ENCODE measurements around the gene BBS9. TPM values are rescaled to one million over a fixed set of nuclear protein-coding genes. Genes with fewer than 3 reads are reported as not detected.

BBS9 gene
- total RNA-seq, 1 experiment from 2014 or later = 9.4 TPM

DNA sequence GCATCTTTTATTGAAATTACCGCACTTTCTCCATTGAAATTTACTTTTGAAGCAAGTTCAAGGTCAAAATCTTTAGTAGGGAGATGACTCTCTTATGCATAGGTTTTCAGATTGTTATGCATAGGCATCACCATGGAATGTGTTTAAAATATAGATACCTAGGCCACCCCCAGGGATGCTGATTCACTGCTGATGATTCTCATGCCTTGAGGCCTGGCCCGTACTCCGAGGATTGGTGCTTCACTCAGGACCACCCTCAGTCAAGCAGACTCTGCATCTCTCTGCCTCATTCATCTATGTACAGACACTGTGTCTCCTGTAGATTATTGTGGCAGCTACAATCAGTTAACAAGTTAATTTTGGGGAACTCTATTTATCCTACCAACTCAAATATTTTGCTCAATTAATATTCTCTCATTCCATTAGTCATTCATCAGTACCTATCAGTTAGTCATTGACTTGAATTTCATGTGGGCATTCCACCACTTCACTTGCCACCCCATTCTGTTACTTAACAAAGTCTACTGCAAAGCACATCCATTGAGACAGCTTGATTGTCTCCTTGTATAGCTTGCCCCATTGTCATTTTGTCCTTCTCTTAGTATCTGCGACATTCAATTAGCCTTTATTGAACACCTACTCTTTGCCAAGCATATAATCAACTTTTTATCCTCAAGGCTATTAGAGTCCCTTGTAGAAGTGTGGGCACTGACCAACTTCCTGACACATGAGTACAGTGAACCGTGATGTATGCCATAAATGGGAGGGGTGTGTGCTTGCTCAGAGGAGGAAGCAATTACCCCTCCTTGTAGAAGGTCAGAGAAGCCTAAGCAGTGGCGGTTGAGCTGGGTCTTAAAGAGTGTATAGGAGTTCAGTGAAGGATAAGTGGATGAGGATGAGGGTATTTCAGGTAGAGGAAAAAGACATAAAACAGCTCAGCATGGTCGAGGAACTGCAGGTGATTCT, 520.4 kb downstream of the BBS9 start:
- no peak for DNase-seq
- no peaks in the 10 kb centered on the region for H3K9me3 Mint-ChIP-seq (ENCODE audit: low read depth, unreplicated experiment)

DNA sequence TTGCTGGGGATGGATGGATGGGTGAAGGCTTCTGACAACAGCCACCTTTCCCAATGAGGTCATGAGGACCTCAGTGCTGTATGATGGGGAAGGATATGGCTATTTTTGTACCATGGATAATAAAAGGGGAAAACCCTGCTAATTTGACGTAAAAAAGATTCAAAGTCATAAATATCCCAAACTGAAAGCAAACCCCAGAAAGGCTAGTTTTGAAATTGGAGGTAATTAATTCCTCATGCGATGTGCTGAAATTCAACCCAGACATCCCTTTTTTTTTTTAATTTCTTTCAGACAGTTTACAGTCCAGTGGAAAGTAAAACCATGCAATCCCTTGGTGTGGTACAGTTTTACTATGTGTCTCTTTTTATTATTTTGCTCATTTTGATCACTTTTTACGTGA, 521.5 kb downstream of the BBS9 start:
- DNase-seq = no peak
- BruUV-seq (replicated peaks) = no TSS peak
- H3K36me3 Mint-ChIP-seq (ENCODE audit: insufficient read depth, unreplicated experiment) = no peaks in the 10 kb centered on the region
- CTCF ChIA-PET = no interaction called here
- H3K27me3 Mint-ChIP-seq (ENCODE audit: unreplicated experiment) = peaks cover 46% of the 10 kb centered on the region
- H3K27ac Mint-ChIP-seq (ENCODE audit: unreplicated experiment) = no peak overlapping the region
- H3K4me3 Mint-ChIP-seq (ENCODE audit: low read depth, unreplicated experiment) = no peak overlapping the region
- no peaks in the 10 kb centered on the region for H3K9me3 Mint-ChIP-seq (ENCODE audit: low read depth, unreplicated experiment)
- H3K4me1 Mint-ChIP-seq (ENCODE audit: low read depth, unreplicated experiment) = no peaks in the 10 kb centered on the region
- intact Hi-C loops (cut with micrococcal nuclease; ENCODE audit: unreplicated experiment) = no loop called here
- TF ChIP-seq CTCF (IDR thresholded peaks at IDR 0.05; ENCODE audit: unreplicated experiment) = no peak

More for the DNA sequence above, 520.4 kb downstream of the BBS9 start:
- Mint-ChIP-seq H3K4me1 (ENCODE audit: low read depth, unreplicated experiment) (no peaks in the 10 kb centered on the region), H3K27me3 (ENCODE audit: unreplicated experiment) (peaks cover 46% of the 10 kb centered on the region), H3K27ac (ENCODE audit: unreplicated experiment) (no peak overlapping the region), H3K36me3 (ENCODE audit: insufficient read depth, unreplicated experiment) (no peaks in the 10 kb centered on the region), H3K4me3 (ENCODE audit: low read depth, unreplicated experiment) (no peak overlapping the region)
- TF ChIP-seq CTCF (IDR thresholded peaks at IDR 0.05; ENCODE audit: unreplicated experiment) = no peak
- intact Hi-C loops (cut with micrococcal nuclease; ENCODE audit: unreplicated experiment) = no loop called here
- CTCF ChIA-PET = no interaction called here
- no TSS peak for BruUV-seq (replicated peaks)

- no peak overlapping the region for H3K27ac Mint-ChIP-seq (ENCODE audit: unreplicated experiment)
- H3K4me1 Mint-ChIP-seq (ENCODE audit: low read depth, unreplicated experiment) = no peaks in the 10 kb centered on the region
- no peaks in the 10 kb centered on the region for H3K9me3 Mint-ChIP-seq (ENCODE audit: low read depth, unreplicated experiment)
- DNase-seq = no peak
- no TSS peak for BruUV-seq (replicated peaks)
- H3K4me3 Mint-ChIP-seq (ENCODE audit: low read depth, unreplicated experiment) = no peak overlapping the region
- H3K36me3 Mint-ChIP-seq (ENCODE audit: insufficient read depth, unreplicated experiment) = no peaks in the 10 kb centered on the region
- peaks cover 46% of the 10 kb centered on the region for H3K27me3 Mint-ChIP-seq (ENCODE audit: unreplicated experiment)
- CTCF ChIA-PET = no interaction called here
- no peak for TF ChIP-seq CTCF (IDR thresholded peaks at IDR 0.05; ENCODE audit: unreplicated experiment)
- intact Hi-C loops (cut with micrococcal nuclease; ENCODE audit: unreplicated experiment) = no loop called here
These were observed 522.7 kb downstream of the BBS9 start for GRCh38 chr7:33651998-33652515.

GRCh38 chr7:33654676-33655075, 525.3 kb downstream of the BBS9 start:
- Mint-ChIP-seq H3K36me3 (ENCODE audit: insufficient read depth, unreplicated experiment) (no peaks in the 10 kb centered on the region), H3K4me3 (ENCODE audit: low read depth, unreplicated experiment) (no peak overlapping the region), H3K27me3 (ENCODE audit: unreplicated experiment) (peaks cover 41% of the 10 kb centered on the region), H3K9me3 (ENCODE audit: low read depth, unreplicated experiment) (no peaks in the 10 kb centered on the region), H3K27ac (ENCODE audit: unreplicated experiment) (no peak overlapping the region), H3K4me1 (ENCODE audit: low read depth, unreplicated experiment) (no peaks in the 10 kb centered on the region)
- no peak for TF ChIP-seq CTCF (IDR thresholded peaks at IDR 0.05; ENCODE audit: unreplicated experiment)
- DNase-seq = no peak
- CTCF ChIA-PET = no interaction called here
- no TSS peak for BruUV-seq (replicated peaks)
- intact Hi-C loops (cut with micrococcal nuclease; ENCODE audit: unreplicated experiment) = no loop called here

Other genes with a start within 250 kb of the BBS9 start
- 54.2 and 58.7 TPM in 2 replicates for gene KBTBD2, start 237.8 kb upstream of the BBS9 start, total RNA-seq (2022)
- 124 and 160 TPM in 2 replicates for gene FKBP9, start 172.1 kb upstream of the BBS9 start, total RNA-seq (2022)
- 77.7 and 127 TPM in 2 replicates for gene NT5C3A, start 66.8 kb upstream of the BBS9 start, total RNA-seq (2022)
- 30.9 and 37.2 TPM in 2 replicates for gene RP9, start 20.2 kb upstream of the BBS9 start, total RNA-seq (2022)

Measured in Calu3 (cell line).